Gastroesophageal sphincter (tissue), 3 donors: ENCODE data around the gene HOXA10.

Experiments
- CTCF ChIP-seq, 4 experiments: fragments of 200-600 bp in 2 of 4; fragments of 450-650 bp in 2 of 4; sonication (generic) in 1 of 4; IDR thresholded peaks; one replicate each; pipeline ENCODE4 v1.5.1; 2017 to 2019; ENCODE audit warnings: antibody characterized with exemption in 4 of 4, mild to moderate bottlenecking in 2 of 4, moderate library complexity in 2 of 4
- POLR2A ChIP-seq, 2 donors: fragments of 450-650 bp; IDR thresholded peaks; one replicate each; pipeline ENCODE4 v1.6.1; 2017; ENCODE audit warnings: antibody characterized with exemption in 2 of 2, mild to moderate bottlenecking in 2 of 2, moderate library complexity in 1 of 2

GRCh38 chr7:27175626-27176523 is 1.8 kb upstream of the HOXA10 start:
- no peak for TF ChIP-seq CTCF (IDR thresholded peaks at IDR 0.05)
- no peak for TF ChIP-seq POLR2A (IDR thresholded peaks at IDR 0.05)
